ENCODE measurements around the gene PSKH1.

The PSKH1 gene

GRCh38 chr16:67885976-67886375 lies 7.1 kb upstream of the PSKH1 start:
- DNase-seq (ENCODE audit: low read depth) = no peak
- no peak overlapping the region for H3K4me3 ChIP-seq (ENCODE audit: low read length)
- no peak for TF ChIP-seq CTCF (conservative IDR thresholded peaks at IDR 0.05; ENCODE audit: low read length)

- no peak overlapping the region for H3K4me3 ChIP-seq (ENCODE audit: low read length)
- TF ChIP-seq CTCF (conservative IDR thresholded peaks at IDR 0.05; ENCODE audit: low read length) = no peak
- DNase-seq (ENCODE audit: low read depth) = no peak
Observed at GRCh38 chr16:67886387-67886786, 6.7 kb upstream of the PSKH1 start.

- DNase-seq (ENCODE audit: low read depth) = no peak
- H3K4me3 ChIP-seq (ENCODE audit: low read length) = no peak overlapping the region
- no peak for TF ChIP-seq CTCF (conservative IDR thresholded peaks at IDR 0.05; ENCODE audit: low read length)
Observed at GRCh38 chr16:67888331-67888730, 4.7 kb upstream of the PSKH1 start.

- H3K4me3 ChIP-seq (ENCODE audit: low read length) = peak overlapping the region; percentile 64
- TF ChIP-seq CTCF (conservative IDR thresholded peaks at IDR 0.05; ENCODE audit: low read length) = no peak
- no peak for DNase-seq (ENCODE audit: low read depth)
Observed at GRCh38 chr16:67892375-67892774, 679 bp upstream of the PSKH1 start.

- peak overlapping the region; percentile 92 for H3K4me3 ChIP-seq (ENCODE audit: low read length)
- TF ChIP-seq CTCF (conservative IDR thresholded peaks at IDR 0.05; ENCODE audit: low read length) = no peak
- peak; percentile 9 for DNase-seq (ENCODE audit: low read depth)
Observed at GRCh38 chr16:67893743-67894399, 817 bp downstream of the PSKH1 start.

GRCh38 chr16:67897231-67897630 lies 4.2 kb downstream of the PSKH1 start:
- peak; percentile 51 for DNase-seq (ENCODE audit: low read depth)

More at GRCh38 chr16:67897231-67897630, 4.2 kb downstream of the PSKH1 start:
- no peak for TF ChIP-seq CTCF (conservative IDR thresholded peaks at IDR 0.05; ENCODE audit: low read length)
- no peak overlapping the region for H3K4me3 ChIP-seq (ENCODE audit: low read length)

Measured in AG10803 (cell line).